Esophagus muscularis mucosa (tissue), 3 donors: Measurements from ENCODE around the gene WDCP.

Source experiments
- EP300 ChIP-seq: sonication (generic); formaldehyde crosslinking; IDR thresholded peaks from one replicate; pipeline ENCODE4 v1.6.1; 2017; ENCODE audit warnings: antibody characterized with exemption
- TF ChIP-seq, protein P1 (sequence below), 3 experiments: fragments of 200-600 bp in 2 of 3; fragments of 450-650 bp in 1 of 3; sonication (generic) in 2 of 3; IDR thresholded peaks; one replicate each; pipeline ENCODE4 v1.5.1; 2017 to 2019; ENCODE audit warnings: antibody characterized with exemption in 3 of 3, mild to moderate bottlenecking in 2 of 3, moderate library complexity in 1 of 3

DNA sequence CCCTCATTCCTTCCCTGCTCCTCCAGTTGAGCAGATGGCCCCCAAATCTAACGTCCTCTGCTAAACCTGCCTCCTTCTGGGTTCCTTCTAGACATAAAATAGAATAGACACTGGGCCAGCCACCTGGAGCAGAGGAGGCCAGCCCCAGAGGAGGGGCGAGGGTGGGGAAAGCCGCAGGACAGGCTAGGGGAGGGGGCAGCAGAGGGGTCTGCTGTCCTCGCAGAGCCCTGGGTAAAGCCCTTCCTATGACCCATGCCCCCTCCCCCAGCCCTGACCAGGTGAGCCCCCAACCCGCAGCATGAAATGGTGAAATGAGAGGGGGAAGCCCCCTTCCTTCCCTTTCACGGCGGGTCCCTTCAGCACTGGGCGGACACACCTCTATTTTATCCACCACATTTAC lies 29.5 kb downstream of the WDCP start:
- TF ChIP-seq, protein P1, sequence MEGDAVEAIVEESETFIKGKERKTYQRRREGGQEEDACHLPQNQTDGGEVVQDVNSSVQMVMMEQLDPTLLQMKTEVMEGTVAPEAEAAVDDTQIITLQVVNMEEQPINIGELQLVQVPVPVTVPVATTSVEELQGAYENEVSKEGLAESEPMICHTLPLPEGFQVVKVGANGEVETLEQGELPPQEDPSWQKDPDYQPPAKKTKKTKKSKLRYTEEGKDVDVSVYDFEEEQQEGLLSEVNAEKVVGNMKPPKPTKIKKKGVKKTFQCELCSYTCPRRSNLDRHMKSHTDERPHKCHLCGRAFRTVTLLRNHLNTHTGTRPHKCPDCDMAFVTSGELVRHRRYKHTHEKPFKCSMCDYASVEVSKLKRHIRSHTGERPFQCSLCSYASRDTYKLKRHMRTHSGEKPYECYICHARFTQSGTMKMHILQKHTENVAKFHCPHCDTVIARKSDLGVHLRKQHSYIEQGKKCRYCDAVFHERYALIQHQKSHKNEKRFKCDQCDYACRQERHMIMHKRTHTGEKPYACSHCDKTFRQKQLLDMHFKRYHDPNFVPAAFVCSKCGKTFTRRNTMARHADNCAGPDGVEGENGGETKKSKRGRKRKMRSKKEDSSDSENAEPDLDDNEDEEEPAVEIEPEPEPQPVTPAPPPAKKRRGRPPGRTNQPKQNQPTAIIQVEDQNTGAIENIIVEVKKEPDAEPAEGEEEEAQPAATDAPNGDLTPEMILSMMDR (IDR thresholded peaks at IDR 0.05) = no peak
- no peak for TF ChIP-seq EP300
